Caco-2 (cell line): ENCODE measurements around the gene ADCY10. TPM values are rescaled to one million over a fixed set of nuclear protein-coding genes. Genes with fewer than 3 reads are reported as not detected.
"Not testable (repeated sequence)": the region's sequence is repeated elsewhere in the genome, so short reads cannot be mapped to it uniquely, and the experiment has no call there.

ENCODE experiments used
- BruUV-seq: library from RNA; stranded (reverse); fragments of 400-500 nt; replicated peaks from 2 replicates; lab custom pipeline; 2021; lab: Mats Ljungman, UMichigan
- CTCF ChIA-PET: fragments of 300-600 bp; sonication (Branson Sonifier 250); formaldehyde crosslinking; loops from one replicate; lab custom pipeline; 2022; ENCODE audit warnings: antibody characterized with exemption; lab: Charles Lee
- POLR2A ChIA-PET: fragments of 300-600 bp; sonication (Branson Sonifier 250); formaldehyde crosslinking; loops from one replicate; lab custom pipeline; 2022; ENCODE audit warnings: antibody characterized with exemption; lab: Charles Lee
- DNase-seq, 2 experiments: peaks; one replicate each; pipeline versions ENCODE4 v3.0.0 to v3.0.0-alpha.2; 2020 to 2022
- H3K27me3 ChIP-seq: replicated peaks from 2 replicates; pipeline ENCODE4 v1.6.0; 2011; ENCODE audit warnings: low read length; ENCODE audit not compliant: control insufficient read depth, insufficient read depth
- H3K36me3 ChIP-seq: 2 replicates; pipeline ENCODE4 v1.5.1; 2011; ENCODE audit warnings: low read length; ENCODE audit not compliant: control insufficient read depth, insufficient read depth
- H3K4me1 ChIP-seq: fragments of 250-450 bp; sonication (Bioruptor Pico); 2 replicates; pipeline ENCODE4 v1.5.1; 2020; ENCODE audit warnings: mild to moderate bottlenecking
- H3K4me3 ChIP-seq: 2 replicates; pipeline ENCODE4 v1.5.1; 2011; ENCODE audit warnings: low read depth, mild to moderate bottlenecking, control low read depth, low read length
- H3K9me3 ChIP-seq: fragments of 250-450 bp; sonication (Bioruptor Pico); 2 replicates; pipeline ENCODE4 v1.5.1; 2020; ENCODE audit warnings: mild to moderate bottlenecking, moderate library complexity
- H3K27ac Mint-ChIP-seq: one replicate; pipeline ENCODE4 v1.8.0; 2022; ENCODE audit warnings: mixed read lengths; ENCODE audit not compliant: unreplicated experiment
- H3K27me3 Mint-ChIP-seq: one replicate; pipeline ENCODE4 v1.8.0; 2022; ENCODE audit warnings: mixed read lengths; ENCODE audit not compliant: insufficient read depth, unreplicated experiment
- H3K36me3 Mint-ChIP-seq: one replicate; pipeline ENCODE4 v1.8.0; 2022; ENCODE audit warnings: mild to moderate bottlenecking, mixed read lengths; ENCODE audit not compliant: insufficient read depth, unreplicated experiment
- H3K4me1 Mint-ChIP-seq: one replicate; pipeline ENCODE4 v1.8.0; 2022; ENCODE audit warnings: low read depth, mixed read lengths; ENCODE audit not compliant: unreplicated experiment
- H3K4me3 Mint-ChIP-seq: one replicate; pipeline ENCODE4 v1.8.0; 2022; ENCODE audit warnings: mild to moderate bottlenecking, moderate library complexity, mixed read lengths; ENCODE audit not compliant: unreplicated experiment
- H3K9me3 Mint-ChIP-seq: one replicate; pipeline ENCODE4 v1.8.0; 2022; ENCODE audit warnings: mixed read lengths; ENCODE audit not compliant: unreplicated experiment
- intact Hi-C: fragments of 100-400 bp; cut with micrococcal nuclease; formaldehyde crosslinking; loops from one replicate; pipeline ENCODE4 v1.10.0; 2022; ENCODE audit not compliant: unreplicated experiment
- total RNA-seq: library from RNA; stranded (reverse); gene quantifications from 2 replicates; pipeline ENCODE4 v1.2.3, GENCODE V29; 2022
- TF ChIP-seq, protein P1 (sequence below), 2 experiments: fragments of 200-600 bp in 1 of 2; IDR thresholded peaks; 1 replicate in 1 of 2; 2 replicates in 1 of 2; pipeline versions ENCODE4 v1.5.1 to v1.8.0; 2011 to 2022; ENCODE audit warnings: antibody characterized with exemption in 1 of 2, control low read depth in 1 of 2, inconsistent platforms in 1 of 2, low read depth in 1 of 2, low read length in 1 of 2, mild to moderate bottlenecking in 1 of 2, moderate library complexity in 1 of 2; ENCODE audit not compliant: insufficient read depth in 1 of 2, severe bottlenecking in 1 of 2, unreplicated experiment in 1 of 2

ADCY10 gene
- total RNA-seq, 1 experiment from 2014 or later: 1.7 TPM

DNA sequence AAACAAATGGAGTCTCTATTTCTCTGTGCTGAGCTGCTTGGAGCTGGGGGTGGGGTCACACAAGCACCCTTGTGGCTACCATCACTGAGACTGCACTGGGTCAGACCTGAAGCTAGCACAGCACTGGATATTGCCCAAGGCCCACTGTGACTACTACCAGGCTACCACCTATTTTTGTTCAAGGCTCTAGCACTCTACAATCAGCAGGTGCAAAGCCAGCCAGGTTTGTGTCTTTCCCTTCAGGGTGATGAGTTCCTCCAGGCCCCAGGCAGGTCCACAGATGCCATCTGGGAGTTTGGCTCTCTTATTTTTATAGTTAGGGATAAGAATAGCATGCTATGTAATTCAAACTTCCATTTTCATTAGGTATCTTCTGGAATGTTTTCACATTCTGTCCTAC lies 23.5 kb downstream of the ADCY10 start:
- H3K4me1 ChIP-seq: peaks cover 14% of the 10 kb centered on the region
- no peak for DNase-seq
- no TSS peak for BruUV-seq
- H3K27me3 Mint-ChIP-seq: no peaks in the 10 kb centered on the region
- H3K9me3 ChIP-seq: no peaks in the 10 kb centered on the region
- H3K27me3 ChIP-seq: no peaks in the 10 kb centered on the region
- TF ChIP-seq, protein P1, sequence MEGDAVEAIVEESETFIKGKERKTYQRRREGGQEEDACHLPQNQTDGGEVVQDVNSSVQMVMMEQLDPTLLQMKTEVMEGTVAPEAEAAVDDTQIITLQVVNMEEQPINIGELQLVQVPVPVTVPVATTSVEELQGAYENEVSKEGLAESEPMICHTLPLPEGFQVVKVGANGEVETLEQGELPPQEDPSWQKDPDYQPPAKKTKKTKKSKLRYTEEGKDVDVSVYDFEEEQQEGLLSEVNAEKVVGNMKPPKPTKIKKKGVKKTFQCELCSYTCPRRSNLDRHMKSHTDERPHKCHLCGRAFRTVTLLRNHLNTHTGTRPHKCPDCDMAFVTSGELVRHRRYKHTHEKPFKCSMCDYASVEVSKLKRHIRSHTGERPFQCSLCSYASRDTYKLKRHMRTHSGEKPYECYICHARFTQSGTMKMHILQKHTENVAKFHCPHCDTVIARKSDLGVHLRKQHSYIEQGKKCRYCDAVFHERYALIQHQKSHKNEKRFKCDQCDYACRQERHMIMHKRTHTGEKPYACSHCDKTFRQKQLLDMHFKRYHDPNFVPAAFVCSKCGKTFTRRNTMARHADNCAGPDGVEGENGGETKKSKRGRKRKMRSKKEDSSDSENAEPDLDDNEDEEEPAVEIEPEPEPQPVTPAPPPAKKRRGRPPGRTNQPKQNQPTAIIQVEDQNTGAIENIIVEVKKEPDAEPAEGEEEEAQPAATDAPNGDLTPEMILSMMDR (IDR thresholded peaks at IDR 0.05; ENCODE audit: insufficient read depth in 1 of 2, low read depth in 1 of 2, low read length in 1 of 2, severe bottlenecking in 1 of 2, unreplicated experiment in 1 of 2): no peak
- intact Hi-C loops: no loop called here
- no peak overlapping the region for H3K4me3 Mint-ChIP-seq
- H3K9me3 Mint-ChIP-seq: peaks cover 10% of the 10 kb centered on the region
- H3K36me3 Mint-ChIP-seq: no peaks in the 10 kb centered on the region
- H3K36me3 ChIP-seq: no peaks in the 10 kb centered on the region
- CTCF ChIA-PET: no interaction called here
- H3K4me3 ChIP-seq: no peak overlapping the region
- POLR2A ChIA-PET: no interaction called here
- H3K4me1 Mint-ChIP-seq: peaks cover 12% of the 10 kb centered on the region
- no peak overlapping the region for H3K27ac Mint-ChIP-seq

DNA sequence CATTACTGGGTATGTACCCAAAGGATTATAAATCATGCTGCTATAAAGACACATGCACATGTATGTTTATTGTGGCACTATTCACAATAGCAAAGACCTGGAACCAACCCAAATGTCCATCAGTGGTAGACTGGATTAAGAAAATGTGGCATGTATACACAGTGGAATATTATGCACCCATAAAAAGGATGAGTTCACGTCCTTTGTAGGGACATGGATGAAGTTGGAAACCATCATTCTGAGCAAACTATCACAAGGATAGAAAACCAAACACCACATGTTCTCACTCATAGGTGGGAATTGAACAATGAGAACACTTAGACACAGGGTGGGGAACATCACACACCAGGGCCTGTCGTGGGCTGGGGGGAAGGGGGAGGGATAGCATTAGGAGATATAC lies 26.7 kb downstream of the ADCY10 start:
- BruUV-seq, DNase-seq, POLR2A ChIA-PET, H3K27me3 Mint-ChIP-seq, intact Hi-C loops, CTCF ChIA-PET, H3K4me3 Mint-ChIP-seq, H3K4me3 ChIP-seq, H3K36me3 Mint-ChIP-seq, H3K9me3 ChIP-seq, H3K27me3 ChIP-seq, H3K27ac Mint-ChIP-seq, H3K36me3 ChIP-seq: not testable (repeated sequence)
- peaks cover 12% of the 10 kb centered on the region for H3K4me1 Mint-ChIP-seq
- peaks cover 14% of the 10 kb centered on the region for H3K4me1 ChIP-seq
- peaks cover 10% of the 10 kb centered on the region for H3K9me3 Mint-ChIP-seq

DNA sequence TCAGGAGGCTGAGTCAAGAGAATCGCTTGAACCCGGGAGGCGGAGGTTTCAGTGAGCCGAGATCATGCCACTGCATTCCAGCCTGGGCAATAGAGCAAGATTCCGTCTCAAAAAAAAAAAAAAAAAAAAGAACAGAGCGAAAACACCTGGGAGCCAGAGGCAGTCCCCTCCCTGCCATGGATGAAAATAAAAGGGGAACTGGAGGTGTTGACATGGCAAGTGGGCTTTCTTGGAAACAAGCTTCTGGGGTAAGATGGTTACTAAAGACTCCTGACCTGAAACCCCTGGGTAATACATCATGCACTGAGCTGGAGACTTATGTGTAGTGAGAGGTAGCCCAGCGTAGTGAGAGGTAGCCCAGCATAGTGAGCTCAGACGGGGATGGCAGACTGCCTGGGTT lies 31.6 kb downstream of the ADCY10 start:
- peaks cover 5% of the 10 kb centered on the region for H3K36me3 Mint-ChIP-seq
- H3K4me1 Mint-ChIP-seq: no peaks in the 10 kb centered on the region
- CTCF ChIA-PET: interaction anchor here (0.6 kb wide), 1 partner anchor 490 kb away, joined by 5 read pairs; no protein-coding TSS in a partner anchor
- peaks cover 1% of the 10 kb centered on the region for H3K9me3 Mint-ChIP-seq
- TF ChIP-seq, protein P1 (IDR thresholded peaks at IDR 0.05; ENCODE audit: insufficient read depth in 1 of 2, low read depth in 1 of 2, low read length in 1 of 2, severe bottlenecking in 1 of 2, unreplicated experiment in 1 of 2): no peak
- intact Hi-C loops: no loop called here
- Histone ChIP-seq H3K4me1 (no peaks in the 10 kb centered on the region), H3K9me3 (no peaks in the 10 kb centered on the region), H3K4me3 (no peak overlapping the region), H3K27me3 (no peaks in the 10 kb centered on the region), H3K36me3 (no peaks in the 10 kb centered on the region; the same call in 1 of the 2 replicates)
- POLR2A ChIA-PET: no interaction called here
- no peaks in the 10 kb centered on the region for H3K27me3 Mint-ChIP-seq
- no peak overlapping the region for H3K27ac Mint-ChIP-seq
- no peak overlapping the region for H3K4me3 Mint-ChIP-seq
- no peak for DNase-seq
- BruUV-seq: no TSS peak
